HG03175 (cell line): Measurements from ENCODE around the gene GLS.

Experiments
- ATAC-seq: cut with Tn5 transposase; IDR thresholded peaks from one replicate; pipeline ENCODE4 v1.9.1; 2021; ENCODE audit warnings: mild to moderate bottlenecking, moderate library complexity; ENCODE audit not compliant: unreplicated experiment

The GLS gene

GRCh38 chr2:191010887-191011885, 130.6 kb downstream of the GLS start:
- no peak for ATAC-seq

- ATAC-seq: no peak
These were observed 131.7 kb downstream of the GLS start for GRCh38 chr2:191012346-191012745.

GRCh38 chr2:191012845-191013681, 132.4 kb downstream of the GLS start:
- no peak for ATAC-seq

GRCh38 chr2:191013682-191013931, 133.0 kb downstream of the GLS start:
- no peak for ATAC-seq

GRCh38 chr2:191013932-191014652, 133.5 kb downstream of the GLS start, which contains the start of gene STAT1:
Gene STAT1, minus strand, starts transcription at chr2:191014171. Its CDS starts 4,168 bp downstream, at chr2:191010003.
- ATAC-seq: peak; percentile 85

- no peak for ATAC-seq
These were observed 134.0 kb downstream of the GLS start for GRCh38 chr2:191014653-191015020.
